ENCODE data around the gene EMP3.
"Not testable (repeated sequence)": the region's sequence is repeated elsewhere in the genome, so short reads cannot be mapped to it uniquely, and the experiment has no call there.

EMP3 gene

DNA sequence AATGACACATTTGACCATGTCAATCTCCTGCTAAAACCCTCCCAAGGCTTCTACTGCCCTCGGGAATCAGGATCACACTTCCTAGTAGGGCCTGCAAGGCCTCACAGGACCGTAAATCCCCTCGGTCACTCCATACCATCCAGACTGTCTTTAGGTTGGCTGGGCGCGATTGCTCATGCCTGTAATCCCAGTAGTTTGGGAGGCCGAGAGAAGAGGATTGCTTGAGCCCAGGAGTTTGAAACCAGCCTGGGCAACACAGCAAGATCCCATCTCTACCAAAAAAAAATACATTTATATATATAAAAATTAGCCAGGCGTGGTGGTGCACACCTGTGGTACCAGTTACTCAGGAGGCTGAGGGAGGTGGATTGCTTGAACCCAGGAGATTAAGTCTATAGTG is 23.4 kb downstream of the EMP3 start:
- no peak for DNase-seq

GRCh38 chr19:48350856-48351255 is 25.5 kb downstream of the EMP3 start:
- DNase-seq: no peak

DNA sequence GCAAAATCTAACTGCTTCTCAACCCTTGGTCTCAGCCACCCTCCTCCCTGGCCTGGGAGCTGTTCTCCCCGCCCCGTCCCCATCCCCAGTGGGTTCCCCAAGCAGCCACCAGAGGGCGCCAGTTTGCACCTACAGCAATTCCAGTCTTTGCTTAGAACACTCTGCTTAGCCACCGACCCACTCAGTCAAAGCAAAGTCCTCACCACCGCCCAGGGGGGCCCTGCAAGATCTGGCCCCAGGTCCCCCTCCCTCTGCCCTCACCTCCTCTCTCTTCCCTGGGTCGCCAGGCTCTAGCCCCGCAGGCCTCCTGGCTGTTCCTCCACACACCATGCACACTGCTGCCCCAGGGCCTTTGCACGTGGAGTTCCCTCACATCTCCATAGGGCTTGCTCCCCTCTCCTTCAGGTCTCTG is 26.0 kb downstream of the EMP3 start:
- peak; percentile 22 to 31 for DNase-seq

GRCh38 chr19:48353677-48354076 is 28.3 kb downstream of the EMP3 start:
- DNase-seq: no peak

DNA sequence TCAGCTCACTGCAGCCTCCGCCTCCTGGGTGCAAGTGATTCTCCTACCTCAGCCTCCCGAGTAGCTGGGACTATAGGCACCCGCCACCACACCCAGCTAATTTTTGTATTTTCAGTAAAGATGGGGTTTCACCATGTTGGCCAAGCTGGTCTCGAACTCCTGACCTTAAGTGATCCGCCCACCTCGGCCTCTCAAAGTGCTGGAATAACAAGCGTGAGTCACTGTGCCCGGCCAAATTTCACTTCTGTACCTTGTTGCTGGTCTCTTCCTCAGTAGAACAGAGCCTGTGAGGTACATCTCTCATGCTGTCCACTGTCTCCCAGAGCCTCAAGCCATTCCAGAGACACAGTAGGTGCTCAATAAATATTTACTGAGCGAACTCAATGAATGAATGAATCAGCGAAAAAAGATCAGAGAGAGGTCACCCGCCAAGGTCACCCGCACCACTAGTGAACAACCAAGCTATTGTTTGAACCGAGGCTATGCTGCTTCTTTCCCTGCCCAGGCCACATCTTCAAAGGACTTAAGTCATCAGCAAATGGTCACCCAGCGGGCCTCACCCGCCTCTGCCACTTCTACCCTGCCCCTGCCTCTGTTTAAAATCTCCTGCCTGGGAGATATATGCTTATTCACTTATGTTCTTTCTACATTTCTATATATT is 29.1 kb downstream of the EMP3 start:
- DNase-seq: no peak

DNA sequence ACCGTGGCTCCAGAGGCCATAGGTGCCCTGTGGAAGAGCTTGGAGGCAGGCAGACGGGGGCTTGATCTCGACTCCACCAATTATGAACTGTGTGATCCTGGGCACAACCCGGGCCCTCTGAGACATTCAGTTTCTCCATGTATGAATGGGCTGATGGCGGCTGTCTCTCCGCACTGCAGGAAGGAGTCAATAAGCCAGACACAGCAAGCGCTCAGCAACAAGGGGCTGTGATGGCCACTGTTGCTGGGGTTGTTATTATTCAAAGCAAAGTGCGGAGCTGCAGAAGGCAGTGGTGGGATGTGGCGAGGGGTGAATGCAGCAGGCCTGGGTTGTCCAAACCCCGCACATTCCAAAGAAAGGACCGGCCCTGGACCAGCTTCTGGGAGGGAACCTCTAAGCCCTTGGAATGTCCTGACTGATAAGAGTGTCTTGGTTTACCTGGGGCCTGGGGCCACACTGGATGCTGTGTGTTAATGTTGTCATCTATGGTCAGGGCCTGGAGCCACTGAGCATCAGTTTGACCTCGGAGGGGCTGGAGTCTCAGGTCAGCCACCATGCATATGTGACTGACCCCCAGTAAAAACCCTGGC is 30.1 kb downstream of the EMP3 start:
- no peak for DNase-seq

- DNase-seq: no peak
Observed at GRCh38 chr19:48359123-48359522, 33.8 kb downstream of the EMP3 start.

DNA sequence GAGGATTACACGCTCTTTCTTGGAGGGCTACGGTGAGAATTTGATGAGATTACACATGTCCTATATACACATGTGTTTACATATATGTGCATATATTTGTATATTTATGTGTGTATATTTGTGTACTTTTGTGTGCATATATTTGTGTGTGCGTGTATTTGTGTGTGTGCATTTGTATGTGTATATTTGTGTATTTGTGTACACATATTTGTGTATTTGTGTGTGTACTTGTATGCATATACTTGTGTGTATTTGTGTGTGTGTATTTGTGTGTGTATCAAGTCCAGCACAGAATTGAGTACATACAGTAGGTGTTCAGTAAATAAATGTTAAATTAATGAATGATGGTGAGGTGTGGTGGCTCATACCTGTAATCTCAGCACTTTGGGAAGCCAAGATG is 36.6 kb downstream of the EMP3 start:
- no peak for DNase-seq

- peak; percentile 95 to 98 for DNase-seq
Observed at GRCh38 chr19:48362716-48363499, 37.6 kb downstream of the EMP3 start.

GRCh38 chr19:48363500-48363809 is 38.1 kb downstream of the EMP3 start:
- no peak for DNase-seq

- DNase-seq: peak; percentile 99
Observed at GRCh38 chr19:48363810-48364597, 38.7 kb downstream of the EMP3 start, which contains the start of the genes SYNGR4 and TMEM143. SYNGR4 (plus strand) TSS chr19:48364367; CDS start chr19:48365843, 1,476 bp downstream. TMEM143 (minus strand) TSS chr19:48363940; CDS start chr19:48363920, 20 bp downstream.

- DNase-seq: no peak
Observed at GRCh38 chr19:48364598-48365348, 39.4 kb downstream of the EMP3 start.

- DNase-seq: no peak
Observed at GRCh38 chr19:48365602-48366001, 40.2 kb downstream of the EMP3 start.

DNA sequence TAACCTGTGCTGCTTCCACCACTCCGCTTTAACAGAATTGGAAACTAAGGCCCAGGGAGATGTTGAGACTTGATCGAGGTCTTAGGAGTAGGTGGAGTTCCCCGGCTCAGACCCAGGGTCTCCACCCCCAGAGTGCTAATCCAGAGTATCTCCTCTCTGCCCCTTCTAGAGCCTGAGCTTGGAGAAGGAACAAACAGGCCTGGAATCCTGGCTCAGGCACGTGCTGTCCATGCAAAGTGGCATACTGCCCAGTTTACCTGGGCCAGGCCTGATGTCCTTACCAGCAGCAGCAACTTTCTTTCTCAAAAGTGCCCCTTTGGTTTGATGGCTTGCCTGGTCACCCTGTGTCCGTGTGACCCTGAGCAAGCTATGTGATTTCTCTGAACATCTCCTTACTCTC is 42.5 kb downstream of the EMP3 start:
- DNase-seq: no peak

- no peak for DNase-seq
Observed at GRCh38 chr19:48368936-48369335, 43.6 kb downstream of the EMP3 start.

- DNase-seq: no peak
Observed at GRCh38 chr19:48370955-48371354, 45.6 kb downstream of the EMP3 start.

DNA sequence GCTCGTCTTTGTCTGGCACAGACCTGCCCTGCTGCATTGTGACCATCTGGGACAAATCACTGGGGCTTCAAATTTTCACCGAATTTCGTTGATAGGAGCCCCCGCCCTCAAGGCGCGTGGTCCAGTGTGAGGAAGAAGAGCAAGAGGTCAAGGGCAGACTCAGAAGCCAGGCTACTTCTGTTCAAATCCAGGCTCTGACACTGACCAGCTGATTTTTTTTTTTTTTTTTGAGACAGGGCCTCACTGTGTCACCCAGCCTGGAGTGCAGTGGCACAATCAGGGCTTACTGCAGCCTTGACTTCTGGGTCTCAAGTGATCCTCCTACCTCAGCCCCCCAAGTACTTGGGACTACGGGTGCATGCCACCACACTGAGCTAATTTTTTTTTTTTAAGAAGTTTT is 46.0 kb downstream of the EMP3 start:
- no peak for DNase-seq

GRCh38 chr19:48371771-48372170 is 46.4 kb downstream of the EMP3 start:
- not testable (repeated sequence) for DNase-seq

DNA sequence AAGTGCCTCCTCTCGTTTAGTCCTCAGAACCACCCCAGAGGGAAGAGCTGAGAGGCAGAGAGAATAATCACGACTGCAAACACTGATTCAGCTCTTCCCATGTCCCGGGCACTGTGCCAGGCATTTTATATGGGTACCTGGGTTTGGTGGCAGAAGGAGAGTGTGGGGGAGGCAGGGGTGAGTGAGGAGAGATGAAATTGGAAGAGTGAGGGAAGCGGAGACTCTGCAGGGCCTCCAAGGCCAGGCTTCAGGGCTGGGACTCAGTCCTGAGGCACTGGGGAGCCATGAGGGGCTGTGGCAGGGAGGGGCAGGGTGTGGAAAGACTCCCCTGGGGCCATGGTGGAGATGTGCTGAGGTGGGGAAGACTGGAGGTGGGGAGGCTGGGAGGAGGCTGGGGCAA is 47.6 kb downstream of the EMP3 start:
- peak; percentile 73 to 77 for DNase-seq

DNA sequence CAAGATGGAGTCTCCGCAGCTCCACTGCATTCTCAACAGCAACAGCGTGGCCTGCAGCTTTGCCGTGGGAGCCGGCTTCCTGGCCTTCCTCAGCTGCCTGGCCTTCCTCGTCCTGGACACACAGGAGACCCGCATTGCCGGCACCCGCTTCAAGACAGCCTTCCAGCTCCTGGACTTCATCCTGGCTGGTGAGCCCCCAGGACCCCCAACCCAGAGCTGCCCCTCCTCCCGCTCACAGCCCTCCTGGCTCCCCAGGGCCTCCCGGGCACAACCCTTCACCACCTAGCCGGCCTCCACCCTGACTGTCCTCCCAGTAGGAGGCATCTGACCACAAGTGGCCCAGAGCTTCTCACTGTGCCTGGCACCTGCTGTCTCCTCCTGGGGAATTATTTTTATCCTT is 48.2 kb downstream of the EMP3 start:
- DNase-seq: no peak

- no peak for DNase-seq
Observed at GRCh38 chr19:48378194-48378570, 52.8 kb downstream of the EMP3 start.

DNA sequence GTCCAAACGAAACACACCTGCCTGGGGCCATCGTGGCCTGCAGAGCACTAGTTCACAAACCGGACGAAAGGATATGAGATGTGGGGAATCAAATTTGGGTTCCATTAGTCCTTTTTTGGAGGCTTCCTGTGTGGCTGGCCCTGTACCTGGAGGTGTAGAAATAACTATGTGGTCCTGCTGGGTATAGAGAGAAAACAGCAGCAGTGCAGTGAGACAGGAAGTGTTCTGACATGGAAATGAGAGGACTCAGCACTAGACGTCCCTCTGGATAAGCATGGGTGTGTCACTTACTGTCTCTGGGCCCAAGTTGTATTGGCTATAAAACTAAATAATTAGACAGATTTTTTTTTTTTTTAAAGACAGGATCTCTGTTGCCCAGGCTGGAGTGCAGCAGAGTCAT is 53.7 kb downstream of the EMP3 start:
- DNase-seq: no peak
